DMS153 (cell line): ENCODE data around the gene WHRN.

Experiments
- DNase-seq: peaks from one replicate; lab custom pipeline; 2025; lab: John Stamatoyannopoulos, UW

The WHRN gene

GRCh38 chr9:114448706-114449105 is 56.6 kb downstream of the WHRN start:
- no peak for DNase-seq

- DNase-seq, result no peak
Measured at GRCh38 chr9:114446672-114447450, 58.4 kb downstream of the WHRN start.

GRCh38 chr9:114446036-114446435 is 59.2 kb downstream of the WHRN start:
- DNase-seq, result no peak

GRCh38 chr9:114445616-114446015 is 59.7 kb downstream of the WHRN start:
- DNase-seq, result no peak

GRCh38 chr9:114442022-114442421 is 63.3 kb downstream of the WHRN start:
- DNase-seq, result no peak

- DNase-seq, result no peak
Measured at GRCh38 chr9:114437401-114437893, 67.8 kb downstream of the WHRN start.

GRCh38 chr9:114434878-114435311 is 70.4 kb downstream of the WHRN start:
- DNase-seq, result peak; percentile 27

GRCh38 chr9:114433720-114434255 is 71.5 kb downstream of the WHRN start:
- DNase-seq, result no peak

- DNase-seq, result no peak
Measured at GRCh38 chr9:114433086-114433485, 72.2 kb downstream of the WHRN start.

- no peak for DNase-seq
Measured at GRCh38 chr9:114432323-114433067, 72.8 kb downstream of the WHRN start.

- no peak for DNase-seq
Measured at GRCh38 chr9:114431770-114432169, 73.5 kb downstream of the WHRN start.

- no peak for DNase-seq
Measured at GRCh38 chr9:114431003-114431402, 74.3 kb downstream of the WHRN start.

- DNase-seq, result peak; percentile 78
Measured at GRCh38 chr9:114430457-114430856, 74.8 kb downstream of the WHRN start.

GRCh38 chr9:114429488-114429887 is 75.8 kb downstream of the WHRN start:
- no peak for DNase-seq

- DNase-seq, result no peak
Measured at GRCh38 chr9:114428466-114428865, 76.8 kb downstream of the WHRN start.

- DNase-seq, result no peak
Measured at GRCh38 chr9:114427644-114428043, 77.6 kb downstream of the WHRN start.

GRCh38 chr9:114426046-114426948 is 79.0 kb downstream of the WHRN start:
- DNase-seq, result no peak

GRCh38 chr9:114425126-114425525 is 80.1 kb downstream of the WHRN start:
- no peak for DNase-seq

GRCh38 chr9:114424126-114424525 is 81.1 kb downstream of the WHRN start:
- no peak for DNase-seq

- no peak for DNase-seq
Measured at GRCh38 chr9:114423181-114423580, 82.1 kb downstream of the WHRN start.

GRCh38 chr9:114421147-114421546 is 84.1 kb downstream of the WHRN start:
- no peak for DNase-seq

- no peak for DNase-seq
Measured at GRCh38 chr9:114419796-114420195, 85.5 kb downstream of the WHRN start.
